Lower lobe of right lung (tissue), 2 donors: ENCODE data around the gene ACAT2. TPM values are rescaled to one million over a fixed set of nuclear protein-coding genes. Genes with fewer than 3 reads are reported as not detected.
A peak's percentile ranks its signal among the peaks of the same experiment; 100 is the strongest.
"Not testable (repeated sequence)": the region's sequence is repeated elsewhere in the genome, so short reads cannot be mapped to it uniquely, and the experiment has no call there.

Experiments
- ATAC-seq, 2 donors: fragments of 200-7000 bp; cut with Tn5 transposase; one replicate each; pipeline ENCODE4 v1.9.1; 2020 to 2022; ENCODE audit warnings: mild to moderate bottlenecking in 2 of 2, moderate library complexity in 2 of 2
- DNase-seq: peaks from one replicate; pipeline ENCODE4 v3.0.0-alpha.2; 2020
- H3K27ac ChIP-seq: fragments of 200-600 bp; one replicate; pipeline ENCODE4 v1.8.0; 2022
- H3K27me3 ChIP-seq: fragments of 200-600 bp; one replicate; pipeline ENCODE4 v1.8.0; 2022; ENCODE audit warnings: low read depth
- H3K36me3 ChIP-seq: fragments of 200-600 bp; one replicate; pipeline ENCODE4 v1.8.0; 2022; ENCODE audit warnings: mild to moderate bottlenecking
- H3K4me1 ChIP-seq: fragments of 200-600 bp; one replicate; pipeline ENCODE4 v1.8.0; 2022
- H3K4me3 ChIP-seq: fragments of 200-600 bp; one replicate; pipeline ENCODE4 v1.8.0; 2022; ENCODE audit warnings: mild to moderate bottlenecking
- H3K9me3 ChIP-seq: fragments of 200-600 bp; one replicate; pipeline ENCODE4 v1.8.0; 2022
- intact Hi-C: fragments of 100-400 bp; cut with DNase I; formaldehyde crosslinking; loops from one replicate; pipeline ENCODE4 v1.11.0; 2022
- total RNA-seq: library from RNA; stranded (reverse); fragmentation: NEBNext Ultra II Directional; extraction: Animal tissue kit (Norgen Biotek cat#: 25700); gene quantifications from one replicate; pipeline ENCODE4 v1.2.1, GENCODE V29; 2021
- TF ChIP-seq, protein P1 (sequence below): fragments of 200-600 bp; IDR thresholded peaks from one replicate; pipeline ENCODE4 v1.8.0; 2022; ENCODE audit warnings: antibody characterized with exemption, mild to moderate bottlenecking
- donor health status: DM: no; HTN: yes; CAD: no; lungs with severe emphysema.

Gene ACAT2
- total RNA-seq, 1 donor from 2014 or later: 42.4 TPM

DNA sequence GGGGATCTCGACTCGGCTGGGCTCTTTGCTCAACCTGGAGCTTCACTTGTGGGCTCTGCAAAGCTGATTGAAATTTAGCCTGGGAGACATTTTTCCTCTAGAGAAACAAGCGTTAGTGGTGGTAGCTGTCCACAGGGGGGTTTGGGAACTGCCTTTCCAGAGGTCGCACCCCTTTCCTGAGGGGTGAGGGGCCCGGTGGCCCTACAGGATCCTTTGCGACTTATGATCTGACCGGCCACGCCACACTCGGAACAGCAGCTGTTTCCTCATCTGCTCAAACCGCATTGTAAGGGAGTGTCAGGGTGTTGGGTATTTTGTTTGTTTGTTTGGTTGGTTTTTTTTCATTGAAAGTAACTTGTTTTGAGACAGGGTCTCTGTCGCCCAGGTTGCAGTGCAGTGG, 59.3 kb downstream of the ACAT2 start:
- ATAC-seq (no peak), DNase-seq (peak; percentile 10)
- intact Hi-C loops: no loop called here
- TF ChIP-seq, protein P1, sequence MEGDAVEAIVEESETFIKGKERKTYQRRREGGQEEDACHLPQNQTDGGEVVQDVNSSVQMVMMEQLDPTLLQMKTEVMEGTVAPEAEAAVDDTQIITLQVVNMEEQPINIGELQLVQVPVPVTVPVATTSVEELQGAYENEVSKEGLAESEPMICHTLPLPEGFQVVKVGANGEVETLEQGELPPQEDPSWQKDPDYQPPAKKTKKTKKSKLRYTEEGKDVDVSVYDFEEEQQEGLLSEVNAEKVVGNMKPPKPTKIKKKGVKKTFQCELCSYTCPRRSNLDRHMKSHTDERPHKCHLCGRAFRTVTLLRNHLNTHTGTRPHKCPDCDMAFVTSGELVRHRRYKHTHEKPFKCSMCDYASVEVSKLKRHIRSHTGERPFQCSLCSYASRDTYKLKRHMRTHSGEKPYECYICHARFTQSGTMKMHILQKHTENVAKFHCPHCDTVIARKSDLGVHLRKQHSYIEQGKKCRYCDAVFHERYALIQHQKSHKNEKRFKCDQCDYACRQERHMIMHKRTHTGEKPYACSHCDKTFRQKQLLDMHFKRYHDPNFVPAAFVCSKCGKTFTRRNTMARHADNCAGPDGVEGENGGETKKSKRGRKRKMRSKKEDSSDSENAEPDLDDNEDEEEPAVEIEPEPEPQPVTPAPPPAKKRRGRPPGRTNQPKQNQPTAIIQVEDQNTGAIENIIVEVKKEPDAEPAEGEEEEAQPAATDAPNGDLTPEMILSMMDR: no peak
- Histone ChIP-seq H3K36me3 (no peaks in the 10 kb centered on the region), H3K27ac (no peak overlapping the region), H3K9me3 (no peaks in the 10 kb centered on the region), H3K4me3 (no peak overlapping the region), H3K27me3 (peaks cover 6% of the 10 kb centered on the region), H3K4me1 (no peaks in the 10 kb centered on the region)

DNA sequence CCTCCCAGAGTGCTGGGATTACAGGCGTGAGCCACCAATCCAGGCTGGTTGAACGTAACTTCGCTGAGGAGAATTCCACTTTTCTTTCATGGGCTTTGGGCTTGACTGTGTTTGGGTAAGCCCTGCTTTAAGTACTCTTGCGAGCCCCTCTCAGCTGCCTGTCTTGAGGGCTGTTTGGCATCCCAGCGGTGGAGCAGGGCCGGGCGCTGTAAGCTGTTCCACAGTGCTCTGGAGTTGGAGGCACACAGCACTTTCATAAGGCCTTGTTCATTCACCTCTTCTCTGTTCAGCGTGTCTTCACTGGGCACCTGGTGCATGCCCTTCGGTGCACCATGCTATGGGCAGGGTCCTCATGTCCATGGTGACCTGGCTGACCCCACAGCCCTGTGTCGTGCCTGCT, 59.9 kb downstream of the ACAT2 start:
- H3K36me3 ChIP-seq: no peaks in the 10 kb centered on the region
- peaks cover 6% of the 10 kb centered on the region for H3K27me3 ChIP-seq
- H3K9me3 ChIP-seq: no peaks in the 10 kb centered on the region
- H3K4me1 ChIP-seq: no peaks in the 10 kb centered on the region
- ATAC-seq: peak; percentile 11 to 15
- no peak overlapping the region for H3K27ac ChIP-seq
- intact Hi-C loops: no loop called here
- H3K4me3 ChIP-seq: no peak overlapping the region
- TF ChIP-seq, protein P1: no peak
- DNase-seq: no peak

DNA sequence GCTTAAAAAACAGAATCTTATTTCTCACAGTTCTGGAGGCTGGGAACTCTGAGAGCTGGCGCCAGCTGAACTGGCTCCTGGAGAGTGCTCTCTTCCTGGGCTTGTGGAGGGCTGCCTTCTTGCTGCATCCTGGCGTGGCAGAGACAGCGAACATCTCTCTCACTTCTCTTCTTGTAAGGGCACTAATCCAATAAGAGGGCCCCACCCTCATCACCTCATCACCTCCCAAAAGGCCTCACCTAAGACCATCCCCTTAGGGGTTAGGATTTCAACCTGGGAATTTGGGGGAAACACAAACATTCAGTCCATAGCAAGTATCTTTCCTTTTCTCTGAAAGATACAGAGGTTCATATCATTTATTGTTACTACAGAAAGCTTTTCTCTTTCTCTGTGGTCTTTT, 62.1 kb downstream of the ACAT2 start:
- DNase-seq: peak; percentile 6
- Histone ChIP-seq H3K27ac (no peak overlapping the region), H3K4me1 (no peaks in the 10 kb centered on the region), H3K27me3 (peaks cover 6% of the 10 kb centered on the region), H3K36me3 (no peaks in the 10 kb centered on the region), H3K4me3 (no peak overlapping the region), H3K9me3 (no peaks in the 10 kb centered on the region)
- intact Hi-C loops: no loop called here
- ATAC-seq: no peak
- TF ChIP-seq, protein P1: no peak

DNA sequence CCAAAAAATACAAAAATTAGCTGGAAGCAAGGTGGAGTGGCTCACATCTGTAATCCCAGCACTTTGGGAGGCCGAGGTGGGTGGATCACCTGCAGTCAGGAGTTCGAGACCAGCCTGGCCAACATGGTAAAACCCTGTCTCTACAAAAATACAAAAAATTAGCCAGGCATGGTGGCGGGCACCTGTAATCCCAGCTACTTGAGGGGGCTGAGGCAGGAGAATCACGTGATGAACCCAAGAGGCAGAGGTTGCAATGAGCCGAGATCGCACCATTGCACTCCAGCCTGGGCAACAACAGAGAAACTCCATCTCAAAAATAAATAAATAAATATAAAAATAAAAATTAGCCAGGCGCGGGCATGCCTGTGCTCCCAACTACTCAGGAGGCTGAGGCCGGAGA, 62.8 kb downstream of the ACAT2 start:
- H3K27me3 ChIP-seq, H3K27ac ChIP-seq, H3K36me3 ChIP-seq, H3K4me3 ChIP-seq, ATAC-seq, H3K4me1 ChIP-seq, intact Hi-C loops, H3K9me3 ChIP-seq: not testable (repeated sequence)
- DNase-seq: peak; percentile 4

DNA sequence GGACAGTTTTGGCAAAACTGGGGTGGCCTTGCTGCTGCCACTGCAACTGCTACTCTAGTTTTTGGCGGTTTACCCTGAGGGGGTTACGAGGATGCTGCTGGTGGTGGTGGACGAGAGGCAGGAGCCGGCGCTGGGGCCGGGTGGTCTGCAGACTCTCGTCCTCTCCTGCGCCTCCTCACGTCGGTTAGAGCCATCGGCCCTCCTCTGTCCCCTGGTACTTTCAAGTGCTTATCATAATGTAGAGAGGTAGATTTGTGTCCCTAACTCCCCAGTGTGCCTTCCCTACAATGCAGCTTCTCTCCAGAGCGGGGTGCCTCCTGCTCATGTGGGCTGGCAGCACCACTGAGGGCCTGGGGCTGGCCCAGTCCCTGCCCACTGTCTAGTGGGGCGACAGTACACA, 64.2 kb downstream of the ACAT2 start:
- TF ChIP-seq, protein P1: no peak
- Histone ChIP-seq H3K9me3 (no peaks in the 10 kb centered on the region), H3K4me3 (no peak overlapping the region), H3K36me3 (no peaks in the 10 kb centered on the region), H3K27ac (no peak overlapping the region), H3K27me3 (no peaks in the 10 kb centered on the region), H3K4me1 (no peaks in the 10 kb centered on the region)
- no peak for ATAC-seq
- intact Hi-C loops: no loop called here
- peak; percentile 33 for DNase-seq

DNA sequence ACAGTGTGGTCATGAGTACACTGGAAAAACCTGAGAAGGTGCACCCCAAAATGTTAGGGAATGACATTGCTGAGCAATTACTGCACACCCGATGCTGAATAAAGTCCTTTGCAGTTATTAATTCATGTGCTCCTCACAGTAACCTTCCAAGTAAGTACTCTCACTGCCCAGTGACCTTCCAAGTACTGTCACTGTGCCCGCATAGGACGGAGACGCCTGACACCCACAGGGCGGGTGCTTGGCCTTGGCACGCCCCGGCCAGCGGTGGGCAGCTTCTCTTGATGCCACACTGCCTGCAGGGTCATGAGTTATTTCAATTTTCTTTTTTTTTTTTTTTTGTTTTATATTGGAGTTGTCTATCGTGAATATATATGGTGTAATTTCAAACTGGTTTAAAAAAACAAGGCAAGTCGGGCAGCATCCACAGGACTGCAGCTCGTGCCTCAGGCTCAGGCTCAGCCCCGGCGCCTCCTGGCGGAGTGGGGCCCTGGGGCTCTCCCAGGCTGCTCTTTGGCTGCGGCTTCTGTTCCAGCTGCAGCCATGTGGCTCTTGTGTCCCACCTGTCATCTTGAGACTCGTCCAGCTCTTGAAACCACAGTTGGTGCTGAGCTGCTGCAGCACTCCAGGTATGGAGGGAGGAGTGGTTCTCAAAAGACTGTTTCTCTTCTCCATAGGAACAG, 65.3 kb downstream of the ACAT2 start:
- peak; percentile 21 for DNase-seq
- intact Hi-C loops: no loop called here
- no peak for ATAC-seq

More for the DNA sequence above, 65.3 kb downstream of the ACAT2 start:
- TF ChIP-seq, protein P1: no peak
- no peak overlapping the region for H3K4me3 ChIP-seq
- no peaks in the 10 kb centered on the region for H3K9me3 ChIP-seq
- H3K27ac ChIP-seq: no peak overlapping the region
- no peaks in the 10 kb centered on the region for H3K27me3 ChIP-seq
- no peaks in the 10 kb centered on the region for H3K36me3 ChIP-seq
- no peaks in the 10 kb centered on the region for H3K4me1 ChIP-seq
